RWPE2 (cell line): ENCODE results near the gene PRDM10.

Source experiments
- ATAC-seq: fragments of 200-7000 bp; cut with Tn5 transposase; 3 replicates; pipeline ENCODE4 v1.9.1; 2021; ENCODE audit warnings: low read depth
- DNase-seq: peaks from one replicate; pipeline ENCODE4 v3.0.0-alpha.2; 2020; ENCODE audit warnings: low spot score
- H3K27ac ChIP-seq: fragments of 450-650 bp; 2 replicates; pipeline ENCODE4 v1.5.1; 2017; ENCODE audit warnings: mild to moderate bottlenecking; ENCODE audit not compliant: poor library complexity, severe bottlenecking
- H3K27me3 ChIP-seq: fragments of 250-450 bp; sonication (Bioruptor Pico); 2 replicates; pipeline ENCODE4 v1.5.1; 2021; ENCODE audit warnings: mild to moderate bottlenecking, moderate library complexity; ENCODE audit not compliant: insufficient read depth, poor library complexity, severe bottlenecking
- H3K36me3 ChIP-seq: fragments of 250-450 bp; sonication (Bioruptor Pico); 2 replicates; pipeline ENCODE4 v1.5.1; 2020; ENCODE audit warnings: low read depth, mild to moderate bottlenecking, moderate library complexity
- H3K4me1 ChIP-seq: fragments of 250-450 bp; sonication (Bioruptor Pico); 2 replicates; pipeline ENCODE4 v1.5.1; 2021; ENCODE audit warnings: mild to moderate bottlenecking, moderate library complexity; ENCODE audit not compliant: insufficient read depth, poor library complexity, severe bottlenecking
- H3K4me3 ChIP-seq: fragments of 250-450 bp; sonication (Bioruptor Pico); 2 replicates; pipeline ENCODE4 v1.5.1; 2021; ENCODE audit warnings: mild to moderate bottlenecking, moderate library complexity; ENCODE audit not compliant: severe bottlenecking
- H3K9me3 ChIP-seq: fragments of 250-450 bp; sonication (Bioruptor Pico); 2 replicates; pipeline ENCODE4 v1.5.1; 2021; ENCODE audit warnings: mild to moderate bottlenecking, moderate library complexity; ENCODE audit not compliant: severe bottlenecking
- CTCF ChIP-seq: fragments of 450-650 bp; IDR thresholded peaks from one replicate; pipeline ENCODE4 v1.5.1; 2017; ENCODE audit warnings: mild to moderate bottlenecking, moderate library complexity; ENCODE audit not compliant: poor library complexity, severe bottlenecking

Gene PRDM10

DNA sequence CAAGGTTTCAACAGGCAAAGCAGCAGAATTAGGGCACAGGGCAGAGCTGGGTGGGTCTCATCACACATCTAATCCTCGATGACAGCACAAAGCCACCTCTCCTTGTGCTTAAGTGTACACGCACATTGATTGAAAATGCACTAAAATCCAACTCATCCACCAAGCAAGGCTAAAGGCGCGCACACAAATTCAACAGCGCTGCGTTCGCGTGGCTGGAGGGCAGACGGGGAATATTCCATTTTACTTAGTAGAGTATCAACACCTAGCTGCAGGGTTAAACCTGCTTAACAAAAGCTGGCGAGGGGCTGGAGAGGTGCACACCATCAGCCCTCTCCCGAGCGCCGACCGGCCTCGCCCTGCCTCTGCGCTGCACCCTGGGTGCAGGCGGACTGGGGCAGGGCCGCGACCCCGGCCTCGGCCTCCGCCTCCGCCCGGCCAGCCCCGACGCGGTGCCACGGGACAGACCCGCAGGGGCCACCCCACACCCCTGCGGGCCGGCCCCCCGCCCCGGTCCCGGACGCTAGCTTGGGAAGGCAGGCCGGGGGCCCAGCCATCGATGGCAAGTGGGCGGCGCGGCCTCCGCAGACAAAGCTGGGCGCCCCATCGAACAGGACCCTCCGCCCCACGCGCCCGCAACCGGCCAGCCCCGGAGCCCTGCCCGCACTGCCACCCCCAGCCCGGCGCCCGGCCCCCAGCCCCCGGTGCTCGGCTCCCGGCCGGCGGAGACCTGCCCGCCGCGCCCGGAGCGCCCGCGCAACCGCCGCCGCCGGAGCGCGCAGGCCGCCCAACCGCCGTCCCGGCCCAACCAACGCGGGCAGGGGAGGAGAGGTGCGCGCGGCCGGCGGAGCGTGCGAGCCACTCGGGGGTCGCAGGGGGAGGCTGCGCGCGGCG, 929 bp downstream of the PRDM10 start:
- no peak for TF ChIP-seq CTCF
- H3K9me3 ChIP-seq, result no peaks in the 10 kb centered on the region
- H3K27ac ChIP-seq, result peak overlapping the region; percentile 99
- H3K4me3 ChIP-seq, result peak overlapping the region; percentile 99
- H3K36me3 ChIP-seq, result peaks cover 6% of the 10 kb centered on the region
- no peaks in the 10 kb centered on the region for H3K27me3 ChIP-seq
- ATAC-seq (peak; percentile 19), DNase-seq (no peak)
- peaks cover 13% of the 10 kb centered on the region for H3K4me1 ChIP-seq

DNA sequence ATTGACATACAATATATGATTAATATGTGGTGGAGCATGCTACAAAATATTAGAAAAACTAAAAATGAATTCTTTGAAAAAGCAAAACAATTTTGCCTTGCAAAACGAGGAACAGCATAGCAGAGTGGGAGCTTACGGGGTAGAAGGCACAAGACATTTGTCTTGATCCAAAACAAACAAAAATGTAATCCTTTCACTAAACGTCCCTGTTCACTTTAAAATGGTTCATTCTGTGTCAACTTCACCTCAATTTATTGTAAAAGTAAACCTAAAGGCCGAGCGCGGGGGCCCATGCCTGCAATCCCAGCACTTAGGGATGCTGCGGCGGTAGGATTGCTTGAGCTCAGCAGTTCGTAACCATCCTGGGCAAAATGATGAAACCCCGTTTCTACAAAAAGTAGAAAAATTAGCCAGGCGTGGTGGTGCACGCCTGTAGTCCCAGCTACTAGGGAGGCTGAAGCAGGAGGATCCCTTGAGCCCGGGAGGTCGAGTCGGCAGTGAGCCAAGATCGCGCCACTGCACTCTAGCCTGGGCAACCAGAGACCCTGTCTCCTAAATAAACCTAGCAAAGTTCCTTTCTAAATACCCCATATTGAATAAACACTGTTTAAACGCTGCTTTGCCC, 2.0 kb downstream of the PRDM10 start:
- Histone ChIP-seq H3K36me3 (peaks cover 10% of the 10 kb centered on the region), H3K27ac (peak overlapping the region; percentile 99), H3K4me3 (peak overlapping the region; percentile 99), H3K9me3 (no peaks in the 10 kb centered on the region), H3K27me3 (no peaks in the 10 kb centered on the region), H3K4me1 (peaks cover 13% of the 10 kb centered on the region)
- no peak for TF ChIP-seq CTCF
- ATAC-seq, result no peak
- DNase-seq, result no peak

DNA sequence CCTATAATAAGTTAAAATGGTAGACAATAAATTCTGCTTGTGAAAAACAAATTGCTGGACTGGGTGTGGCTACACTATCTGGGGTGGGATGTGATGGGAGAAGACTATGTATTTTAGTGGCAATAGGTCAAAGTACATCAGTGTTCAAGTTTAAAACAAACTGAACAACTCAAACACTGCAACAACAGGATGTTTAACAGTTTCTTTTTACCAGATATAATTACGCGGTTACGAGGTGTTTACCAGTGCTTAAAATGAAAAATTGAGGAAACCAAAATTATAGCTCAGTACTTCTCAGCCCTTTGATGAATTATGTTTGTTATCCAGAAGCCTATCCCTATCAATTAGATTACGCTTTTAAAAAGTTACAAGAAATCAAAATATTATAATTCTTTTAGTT, 3.2 kb downstream of the PRDM10 start:
- Histone ChIP-seq H3K36me3 (peaks cover 13% of the 10 kb centered on the region), H3K27me3 (no peaks in the 10 kb centered on the region), H3K9me3 (no peaks in the 10 kb centered on the region), H3K4me1 (peaks cover 13% of the 10 kb centered on the region), H3K27ac (no peak overlapping the region), H3K4me3 (no peak overlapping the region)
- ATAC-seq (no peak), DNase-seq (no peak)
- no peak for TF ChIP-seq CTCF

- ATAC-seq (no peak), DNase-seq (no peak)
- TF ChIP-seq CTCF, result no peak
- no peaks in the 10 kb centered on the region for H3K27me3 ChIP-seq
- no peak overlapping the region for H3K4me3 ChIP-seq
- H3K4me1 ChIP-seq, result peaks cover 11% of the 10 kb centered on the region
- no peaks in the 10 kb centered on the region for H3K9me3 ChIP-seq
- peaks cover 13% of the 10 kb centered on the region for H3K36me3 ChIP-seq
- no peak overlapping the region for H3K27ac ChIP-seq
These were observed 3.7 kb downstream of the PRDM10 start for GRCh38 chr11:129998905-129999304.
